K562 (cell line): ENCODE results near the gene SHC1. TPM values are rescaled to one million over a fixed set of nuclear protein-coding genes. Genes with fewer than 3 reads are reported as not detected.

Experiments
- ASH1L ChIP-seq: fragments of 450-650 bp; IDR thresholded peaks from 2 replicates; pipeline ENCODE4 v1.6.1; 2018; ENCODE audit warnings: borderline replicate concordance, mild to moderate bottlenecking, low read depth; ENCODE audit not compliant: partially characterized antibody
- BCL6 ChIP-seq: fragments of 250-450 bp; sonication (Bioruptor Pico); IDR thresholded peaks from 2 replicates; pipeline ENCODE4 v1.4.0; 2020
- CXXC5 ChIP-seq: fragments of 250-450 bp; sonication (Bioruptor Pico); IDR thresholded peaks from 2 replicates; pipeline ENCODE4 v1.8.0; 2022; ENCODE audit warnings: inconsistent platforms, mild to moderate bottlenecking, moderate library complexity
- MITF ChIP-seq: IDR thresholded peaks from 2 replicates; pipeline ENCODE4 v1.6.1; 2014; ENCODE audit warnings: antibody characterized with exemption
- RBM14 ChIP-seq: fragments of 200-400 bp; formaldehyde crosslinking; IDR thresholded peaks from 2 replicates; pipeline ENCODE4 v1.6.1; 2018; ENCODE audit warnings: low read depth, mild to moderate bottlenecking, low read length, moderate library complexity, borderline replicate concordance; ENCODE audit not compliant: insufficient read depth
- TBP ChIP-seq: optimal IDR thresholded peaks from 2 replicates; pipeline ENCODE3; 2011; ENCODE audit warnings: low read depth, low read length, improper control_type of control experiment
- THRB ChIP-seq: fragments of 450-650 bp; formaldehyde crosslinking; conservative IDR thresholded peaks from 2 replicates; pipeline ENCODE4 v1.4.0; 2022; ENCODE audit warnings: mild to moderate bottlenecking, missing genetic modification characterization
- XRCC5 ChIP-seq: fragments of 200-400 bp; formaldehyde crosslinking; IDR thresholded peaks from 2 replicates; pipeline ENCODE4 v1.6.1; 2017; ENCODE audit warnings: low read depth, mild to moderate bottlenecking, low read length
- polyA plus RNA-seq, 8 experiments: library from polyadenylated mRNA; depleted of rRNA in 4 of 8; stranded (reverse) in 5 of 8; unstranded in 3 of 8; fragments of >200 nt; fragmentation: Nextera tagmentation in 2 of 8; fragmentation: Illumina TruSeq in 1 of 8; extraction: Ambion mirVana in 2 of 8; extraction: Trizol in 1 of 8; gene quantifications; 2 replicates each; pipeline versions ENCODE4 v1.2.1 to v1.2.3, GENCODE V29; 2011 to 2014; ENCODE audit warnings: inconsistent platforms in 1 of 8, missing spikeins in 1 of 8
- total RNA-seq, 7 experiments: library from RNA; depleted of rRNA in 6 of 7; stranded (reverse); fragments of >200 nt in 6 of 7; fragmentation: Illumina TruSeq in 2 of 7; extraction: Trizol in 2 of 7; gene quantifications; 2 replicates each; pipeline versions ENCODE4 v1.2.1 to v1.2.3, GENCODE V29; 2011 to 2021; ENCODE audit warnings: low replicate concordance in 1 of 7
- TF ChIP-seq, protein P1 (sequence below): sonication (generic); formaldehyde crosslinking; IDR thresholded peaks from 2 replicates; pipeline ENCODE4 v1.8.0; 2022; ENCODE audit warnings: mild to moderate bottlenecking, missing genetic modification reagents
- TF ChIP-seq, protein P2 (sequence below), 2 experiments: fragments of 450-650 bp; formaldehyde crosslinking in 1 of 2; IDR thresholded peaks; 2 replicates each; pipeline versions ENCODE4 v1.4.0 to v1.6.1; 2014 to 2020; ENCODE audit warnings: mild to moderate bottlenecking in 2 of 2, borderline replicate concordance in 1 of 2, low read depth in 1 of 2
- TF ChIP-seq, protein P3 (sequence below): fragments of 250-450 bp; sonication (Bioruptor Pico); IDR thresholded peaks from 2 replicates; pipeline ENCODE4 v1.5.0; 2020; ENCODE audit warnings: mild to moderate bottlenecking

Gene SHC1
- total and polyA plus RNA-seq, 9 of the 15 experiments (the other 6 are each of a cell fraction or from before 2014, with no cell fraction given) = 4.1 to 113 (median 51.9) TPM

DNA sequence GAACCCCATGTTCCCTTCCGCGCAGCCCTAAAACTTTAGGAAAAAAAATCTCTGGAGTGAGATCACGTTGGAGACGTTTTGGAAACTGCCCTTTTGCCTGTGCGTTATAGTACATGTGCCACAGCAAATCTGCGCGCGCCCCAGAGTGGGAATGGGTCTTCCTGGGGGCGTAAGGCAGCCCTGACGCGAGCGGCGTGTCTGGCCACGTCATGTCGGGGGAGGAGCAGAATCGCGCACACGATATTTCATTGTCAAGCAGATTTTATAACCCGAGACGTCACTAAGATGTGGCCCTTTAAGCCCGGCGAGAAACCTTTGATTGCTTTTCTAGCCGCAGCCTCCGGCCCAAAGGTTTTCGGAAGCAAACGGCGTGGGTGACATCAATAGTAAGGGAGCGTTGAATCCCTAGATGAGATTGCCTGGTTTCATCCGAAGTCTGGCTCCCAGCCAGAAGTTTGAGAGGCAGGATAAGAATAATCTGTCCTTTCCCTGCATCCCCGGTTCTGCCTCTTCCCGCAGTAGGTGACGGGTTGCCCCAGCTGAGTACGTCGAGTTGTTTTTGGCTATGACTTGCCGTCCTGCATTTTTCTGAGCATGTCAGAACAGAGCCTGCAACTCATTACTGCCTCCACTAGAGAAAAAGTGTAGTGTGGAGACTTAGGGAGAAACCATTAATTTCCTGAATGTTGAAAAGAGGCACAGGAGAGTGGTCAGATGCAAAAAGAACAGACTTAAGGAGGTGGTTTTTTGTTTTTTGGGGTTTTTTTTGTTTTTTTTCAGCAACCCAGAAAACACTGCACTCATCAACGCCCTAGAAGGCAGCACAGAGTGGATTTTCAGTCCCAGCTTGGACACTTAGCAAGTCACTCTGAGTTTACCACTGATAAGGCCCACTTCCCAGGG is 33.2 kb downstream of the SHC1 start (continued):
- no peak for TF ChIP-seq THRB (CRISPR knock-in tag)
- no peak for TF ChIP-seq BCL6 (CRISPR knock-in tag)
- TF ChIP-seq, protein P1, sequence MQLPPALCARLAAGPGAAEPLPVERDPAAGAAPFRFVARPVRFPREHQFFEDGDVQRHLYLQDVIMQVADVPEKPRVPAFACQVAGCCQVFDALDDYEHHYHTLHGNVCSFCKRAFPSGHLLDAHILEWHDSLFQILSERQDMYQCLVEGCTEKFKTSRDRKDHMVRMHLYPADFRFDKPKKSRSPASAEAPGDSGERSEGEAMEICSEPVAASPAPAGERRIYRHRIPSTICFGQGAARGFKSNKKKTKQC (CRISPR knock-in tag) = no peak
- TF ChIP-seq TBP = peak; percentile 56
- TF ChIP-seq, protein P2, sequence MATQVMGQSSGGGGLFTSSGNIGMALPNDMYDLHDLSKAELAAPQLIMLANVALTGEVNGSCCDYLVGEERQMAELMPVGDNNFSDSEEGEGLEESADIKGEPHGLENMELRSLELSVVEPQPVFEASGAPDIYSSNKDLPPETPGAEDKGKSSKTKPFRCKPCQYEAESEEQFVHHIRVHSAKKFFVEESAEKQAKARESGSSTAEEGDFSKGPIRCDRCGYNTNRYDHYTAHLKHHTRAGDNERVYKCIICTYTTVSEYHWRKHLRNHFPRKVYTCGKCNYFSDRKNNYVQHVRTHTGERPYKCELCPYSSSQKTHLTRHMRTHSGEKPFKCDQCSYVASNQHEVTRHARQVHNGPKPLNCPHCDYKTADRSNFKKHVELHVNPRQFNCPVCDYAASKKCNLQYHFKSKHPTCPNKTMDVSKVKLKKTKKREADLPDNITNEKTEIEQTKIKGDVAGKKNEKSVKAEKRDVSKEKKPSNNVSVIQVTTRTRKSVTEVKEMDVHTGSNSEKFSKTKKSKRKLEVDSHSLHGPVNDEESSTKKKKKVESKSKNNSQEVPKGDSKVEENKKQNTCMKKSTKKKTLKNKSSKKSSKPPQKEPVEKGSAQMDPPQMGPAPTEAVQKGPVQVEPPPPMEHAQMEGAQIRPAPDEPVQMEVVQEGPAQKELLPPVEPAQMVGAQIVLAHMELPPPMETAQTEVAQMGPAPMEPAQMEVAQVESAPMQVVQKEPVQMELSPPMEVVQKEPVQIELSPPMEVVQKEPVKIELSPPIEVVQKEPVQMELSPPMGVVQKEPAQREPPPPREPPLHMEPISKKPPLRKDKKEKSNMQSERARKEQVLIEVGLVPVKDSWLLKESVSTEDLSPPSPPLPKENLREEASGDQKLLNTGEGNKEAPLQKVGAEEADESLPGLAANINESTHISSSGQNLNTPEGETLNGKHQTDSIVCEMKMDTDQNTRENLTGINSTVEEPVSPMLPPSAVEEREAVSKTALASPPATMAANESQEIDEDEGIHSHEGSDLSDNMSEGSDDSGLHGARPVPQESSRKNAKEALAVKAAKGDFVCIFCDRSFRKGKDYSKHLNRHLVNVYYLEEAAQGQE (IDR thresholded peaks at IDR 0.05; ENCODE audit: borderline replicate concordance) = no peak
- TF ChIP-seq, protein P2 (CRISPR knock-in tag; IDR thresholded peaks at IDR 0.05; ENCODE audit: low read depth) = no peak
- no peak for TF ChIP-seq RBM14
- no peak for TF ChIP-seq XRCC5
- peak; percentile 95 for TF ChIP-seq CXXC5 (CRISPR knock-in tag)
- TF ChIP-seq ASH1L = peak; percentile 88
- no peak for TF ChIP-seq MITF
- TF ChIP-seq, protein P3, sequence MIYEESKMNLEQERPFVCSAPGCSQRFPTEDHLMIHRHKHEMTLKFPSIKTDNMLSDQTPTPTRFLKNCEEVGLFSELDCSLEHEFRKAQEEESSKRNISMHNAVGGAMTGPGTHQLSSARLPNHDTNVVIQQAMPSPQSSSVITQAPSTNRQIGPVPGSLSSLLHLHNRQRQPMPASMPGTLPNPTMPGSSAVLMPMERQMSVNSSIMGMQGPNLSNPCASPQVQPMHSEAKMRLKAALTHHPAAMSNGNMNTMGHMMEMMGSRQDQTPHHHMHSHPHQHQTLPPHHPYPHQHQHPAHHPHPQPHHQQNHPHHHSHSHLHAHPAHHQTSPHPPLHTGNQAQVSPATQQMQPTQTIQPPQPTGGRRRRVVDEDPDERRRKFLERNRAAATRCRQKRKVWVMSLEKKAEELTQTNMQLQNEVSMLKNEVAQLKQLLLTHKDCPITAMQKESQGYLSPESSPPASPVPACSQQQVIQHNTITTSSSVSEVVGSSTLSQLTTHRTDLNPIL (CRISPR knock-in tag) = no peak
